WTC11 (cell line): Measurements from ENCODE around the gene CD22. TPM values are rescaled to one million over a fixed set of nuclear protein-coding genes. Genes with fewer than 3 reads are reported as not detected.

ENCODE experiments used
- ATAC-seq: fragments of 200-7000 bp; cut with Tn5 transposase; 2 replicates; pipeline ENCODE4 v1.10.0; 2021; ENCODE audit warnings: mild to moderate bottlenecking, moderate library complexity
- CTCF ChIA-PET: fragments of 300-600 bp; sonication (Branson Sonifier 250); formaldehyde crosslinking; loops from one replicate; lab custom pipeline; 2021; ENCODE audit warnings: antibody characterized with exemption; lab: Charles Lee
- POLR2A ChIA-PET: fragments of 350-600 bp; sonication (Branson Sonifier 250); formaldehyde crosslinking; loops from one replicate; lab custom pipeline; 2021; ENCODE audit warnings: antibody characterized with exemption; lab: Charles Lee
- DNase-seq: peaks from one replicate; pipeline ENCODE4 v3.0.0; 2021; ENCODE audit warnings: low spot score
- H3K27ac Mint-ChIP-seq: 2 replicates; pipeline ENCODE4 v1.8.0; 2021; ENCODE audit warnings: mixed read lengths
- H3K27me3 Mint-ChIP-seq: 2 replicates; pipeline ENCODE4 v1.8.0; 2021; ENCODE audit warnings: low read depth, mild to moderate bottlenecking, moderate library complexity, mixed read lengths
- H3K36me3 Mint-ChIP-seq: 2 replicates; pipeline ENCODE4 v1.8.0; 2021; ENCODE audit warnings: mixed read lengths
- H3K4me1 Mint-ChIP-seq: 2 replicates; pipeline ENCODE4 v1.8.0; 2022; ENCODE audit warnings: mixed read lengths
- H3K4me3 Mint-ChIP-seq: 2 replicates; pipeline ENCODE4 v1.8.0; 2021; ENCODE audit warnings: mild to moderate bottlenecking, moderate library complexity, mixed read lengths
- H3K9me3 Mint-ChIP-seq: 2 replicates; pipeline ENCODE4 v1.8.0; 2021; ENCODE audit warnings: mixed read lengths
- CREM ChIP-seq: sonication (generic); formaldehyde crosslinking; IDR thresholded peaks from 2 replicates; pipeline ENCODE4 v1.8.1; 2022; ENCODE audit warnings: mild to moderate bottlenecking, missing genetic modification reagents, moderate library complexity
- ESRRA ChIP-seq: sonication (generic); formaldehyde crosslinking; IDR thresholded peaks from 2 replicates; pipeline ENCODE4 v1.8.1; 2022; ENCODE audit warnings: mild to moderate bottlenecking, missing genetic modification reagents, borderline replicate concordance
- GTF2I ChIP-seq: fragments of 250-450 bp; sonication (Bioruptor Pico); conservative IDR thresholded peaks from 2 replicates; pipeline ENCODE4 v1.4.0; 2021; ENCODE audit warnings: mild to moderate bottlenecking
- NFYB ChIP-seq: sonication (generic); formaldehyde crosslinking; conservative IDR thresholded peaks from 2 replicates; pipeline ENCODE4 v1.8.0; 2022; ENCODE audit warnings: low read depth, missing genetic modification reagents
- NR1H2 ChIP-seq: sonication (generic); formaldehyde crosslinking; IDR thresholded peaks from 2 replicates; pipeline ENCODE4 v1.9.0; 2021; ENCODE audit warnings: mild to moderate bottlenecking, moderate library complexity, missing genetic modification reagents
- PRRX2 ChIP-seq: fragments of 250-450 bp; sonication (Bioruptor Pico); IDR thresholded peaks from 2 replicates; pipeline ENCODE4 v1.8.0; 2021; ENCODE audit warnings: mild to moderate bottlenecking
- RORB ChIP-seq: fragments of 250-450 bp; sonication (Bioruptor Pico); IDR thresholded peaks from 2 replicates; pipeline ENCODE4 v1.9.0; 2021; ENCODE audit warnings: mild to moderate bottlenecking
- SMAD3 ChIP-seq: sonication (generic); formaldehyde crosslinking; IDR thresholded peaks from 2 replicates; pipeline ENCODE4 v1.8.0; 2022; ENCODE audit warnings: missing genetic modification reagents, mild to moderate bottlenecking, borderline replicate concordance
- STAT6 ChIP-seq: sonication (generic); formaldehyde crosslinking; conservative IDR thresholded peaks from 2 replicates; pipeline ENCODE4 v1.8.1; 2023; ENCODE audit warnings: mild to moderate bottlenecking, low read depth, missing genetic modification reagents, moderate library complexity
- ZNF121 ChIP-seq: sonication (generic); formaldehyde crosslinking; IDR thresholded peaks from 2 replicates; pipeline ENCODE4 v1.8.0; 2023; ENCODE audit warnings: missing genetic modification reagents
- ZNF138 ChIP-seq: sonication (generic); formaldehyde crosslinking; conservative IDR thresholded peaks from 2 replicates; pipeline ENCODE4 v1.8.1; 2022; ENCODE audit warnings: mild to moderate bottlenecking, moderate library complexity, missing genetic modification reagents
- ZNF232 ChIP-seq: sonication (generic); formaldehyde crosslinking; IDR thresholded peaks from 2 replicates; pipeline ENCODE4 v1.8.0; 2022; ENCODE audit warnings: mild to moderate bottlenecking, missing genetic modification reagents
- ZNF263 ChIP-seq: sonication (generic); formaldehyde crosslinking; IDR thresholded peaks from 2 replicates; pipeline ENCODE4 v1.8.1; 2022; ENCODE audit warnings: low read depth, mild to moderate bottlenecking, moderate library complexity, missing genetic modification reagents
- total RNA-seq: library from RNA; stranded (reverse); gene quantifications from 3 replicates; pipeline ENCODE4 v1.2.3, GENCODE V29; 2021
- TF ChIP-seq, protein P1 (sequence below): sonication (generic); formaldehyde crosslinking; IDR thresholded peaks from 2 replicates; pipeline ENCODE4 v1.8.1; 2023; ENCODE audit warnings: mild to moderate bottlenecking, moderate library complexity, missing genetic modification reagents
- TF ChIP-seq, protein P2 (sequence below): fragments of 250-450 bp; sonication (Bioruptor Pico); conservative IDR thresholded peaks from 2 replicates; pipeline ENCODE4 v1.9.0; 2021; ENCODE audit warnings: mild to moderate bottlenecking
- TF ChIP-seq, protein P3 (sequence below): sonication (generic); formaldehyde crosslinking; IDR thresholded peaks from 2 replicates; pipeline ENCODE4 v1.8.0; 2022; ENCODE audit warnings: mild to moderate bottlenecking, missing genetic modification reagents
- TF ChIP-seq, protein P4 (sequence below): fragments of 250-450 bp; sonication (Bioruptor Pico); IDR thresholded peaks from 2 replicates; pipeline ENCODE4 v1.8.0; 2021; ENCODE audit warnings: mild to moderate bottlenecking
- TF ChIP-seq, protein P5 (sequence below): fragments of 250-450 bp; sonication (Bioruptor Pico); IDR thresholded peaks from 2 replicates; pipeline ENCODE4 v1.9.0; 2021; ENCODE audit warnings: mild to moderate bottlenecking

CD22 gene
- total RNA-seq, 1 experiment from 2014 or later: 0.28 TPM

DNA sequence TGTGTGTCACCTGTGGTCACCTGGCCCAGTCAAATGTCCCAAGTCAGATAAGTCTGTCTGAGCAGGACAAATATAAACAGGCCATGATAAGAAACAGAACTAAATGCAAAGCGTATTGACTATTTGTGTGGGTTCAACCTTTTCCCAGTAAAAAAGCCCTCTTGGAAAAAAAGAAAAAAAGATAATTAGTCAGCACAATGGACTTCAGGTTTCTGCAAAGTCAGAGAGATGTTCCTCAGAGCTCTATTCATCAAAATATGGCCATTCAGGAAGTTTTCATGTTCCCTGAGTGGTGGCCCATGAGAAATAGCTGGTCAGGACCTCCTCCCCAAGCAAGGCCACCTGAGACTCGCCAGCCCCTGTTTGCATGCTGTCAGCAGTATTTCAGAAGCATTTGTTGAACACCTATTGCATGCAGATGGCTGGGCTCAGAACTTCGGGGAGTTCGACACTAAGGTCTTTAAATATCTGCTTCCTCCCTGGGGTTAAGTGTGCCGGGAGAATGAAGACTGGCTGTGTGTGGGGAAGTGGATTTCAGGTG, 32.0 kb downstream of the CD22 start:
- H3K9me3 Mint-ChIP-seq: no peaks in the 10 kb centered on the region

More for the DNA sequence above, 32.0 kb downstream of the CD22 start:
- Mint-ChIP-seq H3K4me3 (no peak overlapping the region), H3K36me3 (no peaks in the 10 kb centered on the region), H3K27ac (no peak overlapping the region), H3K27me3 (no peaks in the 10 kb centered on the region), H3K4me1 (peaks cover 4% of the 10 kb centered on the region; the same call in 1 of the 2 replicates)
- DNase-seq (no peak), ATAC-seq (no peak)
- CTCF ChIA-PET: interaction anchor here (0.6 to 3.8 kb wide), 3 partner anchors 8 to 149 kb away, joined by 3 to 15 read pairs (median 5); no protein-coding TSS in a partner anchor
- TF ChIP-seq ZNF263 (CRISPR knock-in tag): no peak
- TF ChIP-seq, protein P1, sequence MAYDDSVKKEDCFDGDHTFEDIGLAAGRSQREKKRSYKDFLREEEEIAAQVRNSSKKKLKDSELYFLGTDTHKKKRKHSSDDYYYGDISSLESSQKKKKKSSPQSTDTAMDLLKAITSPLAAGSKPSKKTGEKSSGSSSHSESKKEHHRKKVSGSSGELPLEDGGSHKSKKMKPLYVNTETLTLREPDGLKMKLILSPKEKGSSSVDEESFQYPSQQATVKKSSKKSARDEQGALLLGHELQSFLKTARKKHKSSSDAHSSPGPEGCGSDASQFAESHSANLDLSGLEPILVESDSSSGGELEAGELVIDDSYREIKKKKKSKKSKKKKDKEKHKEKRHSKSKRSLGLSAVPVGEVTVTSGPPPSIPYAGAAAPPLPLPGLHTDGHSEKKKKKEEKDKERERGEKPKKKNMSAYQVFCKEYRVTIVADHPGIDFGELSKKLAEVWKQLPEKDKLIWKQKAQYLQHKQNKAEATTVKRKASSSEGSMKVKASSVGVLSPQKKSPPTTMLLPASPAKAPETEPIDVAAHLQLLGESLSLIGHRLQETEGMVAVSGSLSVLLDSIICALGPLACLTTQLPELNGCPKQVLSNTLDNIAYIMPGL: no peak
- no peak for TF ChIP-seq NFYB (CRISPR knock-in tag)
- no peak for TF ChIP-seq CREM
- TF ChIP-seq, protein P2, sequence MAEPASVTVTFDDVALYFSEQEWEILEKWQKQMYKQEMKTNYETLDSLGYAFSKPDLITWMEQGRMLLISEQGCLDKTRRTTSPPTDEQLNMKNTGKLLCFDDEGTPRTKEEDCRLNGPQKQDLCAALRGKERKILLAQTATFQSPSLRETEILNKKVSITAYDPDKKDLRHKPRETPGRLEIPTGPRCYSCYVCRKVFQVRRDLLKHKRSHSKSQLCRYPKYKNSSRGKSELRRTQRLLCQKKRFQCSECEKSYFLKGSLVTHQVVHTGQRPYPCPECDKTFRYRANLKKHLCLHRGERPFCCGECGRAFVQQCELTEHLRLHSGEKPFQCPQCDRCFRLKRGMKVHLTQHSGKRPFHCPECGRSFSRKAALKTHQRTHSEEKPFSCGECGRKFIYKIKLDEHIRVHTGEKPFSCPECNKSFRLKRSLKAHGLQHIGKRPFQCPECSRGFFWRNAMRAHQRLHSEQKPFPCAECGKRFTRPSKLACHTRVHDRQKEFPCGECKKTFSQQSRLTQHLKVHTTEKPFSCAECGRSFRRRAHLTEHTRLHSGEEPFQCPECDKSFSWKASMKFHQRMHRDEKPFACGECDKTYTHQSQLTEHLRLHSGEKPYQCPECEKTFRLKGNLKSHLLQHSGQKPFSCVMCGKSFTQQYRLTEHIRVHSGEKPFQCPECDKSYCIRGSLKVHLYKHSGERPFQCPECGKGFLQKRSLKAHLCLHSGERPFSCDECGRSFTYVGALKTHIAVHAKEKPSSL: no peak
- TF ChIP-seq RORB (CRISPR knock-in tag): no peak
- TF ChIP-seq ESRRA: no peak
- TF ChIP-seq, protein P3, sequence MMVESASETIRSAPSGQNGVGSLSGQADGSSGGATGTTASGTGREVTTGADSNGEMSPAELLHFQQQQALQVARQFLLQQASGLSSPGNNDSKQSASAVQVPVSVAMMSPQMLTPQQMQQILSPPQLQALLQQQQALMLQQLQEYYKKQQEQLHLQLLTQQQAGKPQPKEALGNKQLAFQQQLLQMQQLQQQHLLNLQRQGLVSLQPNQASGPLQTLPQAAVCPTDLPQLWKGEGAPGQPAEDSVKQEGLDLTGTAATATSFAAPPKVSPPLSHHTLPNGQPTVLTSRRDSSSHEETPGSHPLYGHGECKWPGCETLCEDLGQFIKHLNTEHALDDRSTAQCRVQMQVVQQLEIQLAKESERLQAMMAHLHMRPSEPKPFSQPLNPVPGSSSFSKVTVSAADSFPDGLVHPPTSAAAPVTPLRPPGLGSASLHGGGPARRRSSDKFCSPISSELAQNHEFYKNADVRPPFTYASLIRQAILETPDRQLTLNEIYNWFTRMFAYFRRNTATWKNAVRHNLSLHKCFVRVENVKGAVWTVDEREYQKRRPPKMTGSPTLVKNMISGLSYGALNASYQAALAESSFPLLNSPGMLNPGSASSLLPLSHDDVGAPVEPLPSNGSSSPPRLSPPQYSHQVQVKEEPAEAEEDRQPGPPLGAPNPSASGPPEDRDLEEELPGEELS (CRISPR knock-in tag): no peak
- TF ChIP-seq, protein P4, sequence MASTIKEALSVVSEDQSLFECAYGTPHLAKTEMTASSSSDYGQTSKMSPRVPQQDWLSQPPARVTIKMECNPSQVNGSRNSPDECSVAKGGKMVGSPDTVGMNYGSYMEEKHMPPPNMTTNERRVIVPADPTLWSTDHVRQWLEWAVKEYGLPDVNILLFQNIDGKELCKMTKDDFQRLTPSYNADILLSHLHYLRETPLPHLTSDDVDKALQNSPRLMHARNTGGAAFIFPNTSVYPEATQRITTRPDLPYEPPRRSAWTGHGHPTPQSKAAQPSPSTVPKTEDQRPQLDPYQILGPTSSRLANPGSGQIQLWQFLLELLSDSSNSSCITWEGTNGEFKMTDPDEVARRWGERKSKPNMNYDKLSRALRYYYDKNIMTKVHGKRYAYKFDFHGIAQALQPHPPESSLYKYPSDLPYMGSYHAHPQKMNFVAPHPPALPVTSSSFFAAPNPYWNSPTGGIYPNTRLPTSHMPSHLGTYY (CRISPR knock-in tag): no peak
- TF ChIP-seq GTF2I (CRISPR knock-in tag): no peak
- TF ChIP-seq, protein P5, sequence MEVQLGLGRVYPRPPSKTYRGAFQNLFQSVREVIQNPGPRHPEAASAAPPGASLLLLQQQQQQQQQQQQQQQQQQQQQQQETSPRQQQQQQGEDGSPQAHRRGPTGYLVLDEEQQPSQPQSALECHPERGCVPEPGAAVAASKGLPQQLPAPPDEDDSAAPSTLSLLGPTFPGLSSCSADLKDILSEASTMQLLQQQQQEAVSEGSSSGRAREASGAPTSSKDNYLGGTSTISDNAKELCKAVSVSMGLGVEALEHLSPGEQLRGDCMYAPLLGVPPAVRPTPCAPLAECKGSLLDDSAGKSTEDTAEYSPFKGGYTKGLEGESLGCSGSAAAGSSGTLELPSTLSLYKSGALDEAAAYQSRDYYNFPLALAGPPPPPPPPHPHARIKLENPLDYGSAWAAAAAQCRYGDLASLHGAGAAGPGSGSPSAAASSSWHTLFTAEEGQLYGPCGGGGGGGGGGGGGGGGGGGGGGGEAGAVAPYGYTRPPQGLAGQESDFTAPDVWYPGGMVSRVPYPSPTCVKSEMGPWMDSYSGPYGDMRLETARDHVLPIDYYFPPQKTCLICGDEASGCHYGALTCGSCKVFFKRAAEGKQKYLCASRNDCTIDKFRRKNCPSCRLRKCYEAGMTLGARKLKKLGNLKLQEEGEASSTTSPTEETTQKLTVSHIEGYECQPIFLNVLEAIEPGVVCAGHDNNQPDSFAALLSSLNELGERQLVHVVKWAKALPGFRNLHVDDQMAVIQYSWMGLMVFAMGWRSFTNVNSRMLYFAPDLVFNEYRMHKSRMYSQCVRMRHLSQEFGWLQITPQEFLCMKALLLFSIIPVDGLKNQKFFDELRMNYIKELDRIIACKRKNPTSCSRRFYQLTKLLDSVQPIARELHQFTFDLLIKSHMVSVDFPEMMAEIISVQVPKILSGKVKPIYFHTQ: no peak
- no peak for TF ChIP-seq PRRX2 (CRISPR knock-in tag)
- TF ChIP-seq ZNF121 (CRISPR knock-in tag): no peak
- TF ChIP-seq ZNF138 (CRISPR knock-in tag): no peak
- no peak for TF ChIP-seq SMAD3
- TF ChIP-seq STAT6 (CRISPR knock-in tag): no peak
- no peak for TF ChIP-seq ZNF232 (CRISPR knock-in tag)
- TF ChIP-seq NR1H2 (CRISPR knock-in tag): no peak
- POLR2A ChIA-PET: no interaction called here
